ENCODE results near the gene CREB5. TPM values are rescaled to one million over a fixed set of nuclear protein-coding genes. Genes with fewer than 3 reads are reported as not detected.

Gene CREB5
- polyA plus RNA-seq, 1 donor from 2014 or later: 3.7 TPM

DNA sequence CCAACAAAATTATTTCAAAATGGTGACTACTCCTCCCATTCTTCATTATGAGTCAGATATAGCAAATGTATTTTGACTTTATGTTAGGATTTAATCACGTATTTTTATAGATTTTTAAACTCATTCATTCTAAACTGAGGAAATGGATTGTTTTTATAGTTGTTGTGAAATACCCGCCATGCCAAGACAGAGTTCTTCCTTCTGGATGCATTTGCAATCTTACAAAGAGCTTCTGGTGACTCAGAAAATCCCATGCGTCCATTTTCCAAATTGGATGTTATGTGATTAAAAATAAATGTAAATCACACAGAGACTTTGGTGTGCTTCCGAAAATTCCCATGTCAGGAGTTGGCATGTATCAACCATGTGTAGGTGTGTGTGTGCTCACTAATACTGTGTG is 366.5 kb downstream of the CREB5 start:
- no peak overlapping the region for H3K4me3 ChIP-seq (ENCODE audit: low read length)
- no peaks in the 10 kb centered on the region for H3F3A ChIP-seq (ENCODE audit: insufficient read depth, low read length, poor library complexity, severe bottlenecking)
- no peaks in the 10 kb centered on the region for H3K9me3 ChIP-seq (ENCODE audit: low read length)
- no peaks in the 10 kb centered on the region for H3K27me3 ChIP-seq (ENCODE audit: insufficient read depth, low read depth, low read length)
- H3K79me2 ChIP-seq (replicated peaks; ENCODE audit: insufficient read depth, low read length): no peaks in the 10 kb centered on the region
- no peak overlapping the region for H3K27ac ChIP-seq (ENCODE audit: low read length)
- no peak overlapping the region for H2AFZ ChIP-seq (ENCODE audit: low read depth, low read length)
- H3K36me3 ChIP-seq (ENCODE audit: insufficient read depth, low read length): no peaks in the 10 kb centered on the region
- H4K20me1 ChIP-seq (ENCODE audit: insufficient read depth): no peaks in the 10 kb centered on the region
- H3K9ac ChIP-seq (ENCODE audit: low read length): no peak overlapping the region
- H3K9me2 ChIP-seq (ENCODE audit: insufficient read depth, low read length): no peaks in the 10 kb centered on the region
- TF ChIP-seq EZH2 (IDR thresholded peaks at IDR 0.05; ENCODE audit: borderline replicate concordance, insufficient read depth, low read length, poor library complexity, severe bottlenecking): no peak
- no peak for TF ChIP-seq SMC3 (conservative IDR thresholded peaks at IDR 0.05; ENCODE audit: poor library complexity)
- TF ChIP-seq RAD21 (conservative IDR thresholded peaks at IDR 0.05): no peak
- no peak for TF ChIP-seq MXI1 (conservative IDR thresholded peaks at IDR 0.05; ENCODE audit: poor library complexity, severe bottlenecking)
- no peak overlapping the region for H3K4me2 ChIP-seq (ENCODE audit: low read length)

DNA sequence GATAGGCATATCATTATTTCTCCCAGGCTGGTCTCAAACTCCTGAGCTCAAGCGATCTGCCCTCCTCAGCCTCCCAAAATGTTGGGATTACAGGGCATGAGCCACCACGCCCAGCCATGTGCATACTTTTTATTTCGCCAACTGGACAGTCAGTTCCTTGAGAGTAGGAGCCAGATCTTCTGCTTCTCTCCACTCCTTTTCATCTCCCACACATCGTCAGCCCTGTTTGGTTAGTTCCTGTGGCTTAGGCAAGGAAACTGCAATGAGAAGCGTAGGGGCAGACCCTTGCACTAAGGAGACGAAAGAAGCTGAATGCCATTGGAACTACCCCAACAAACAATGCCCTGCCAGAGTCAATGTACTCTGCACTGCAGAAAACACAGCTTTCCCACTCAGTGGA is 367.6 kb downstream of the CREB5 start:
- no peak for TF ChIP-seq TAF1 (IDR thresholded peaks at IDR 0.05; ENCODE audit: low read depth)
- TF ChIP-seq MXI1 (conservative IDR thresholded peaks at IDR 0.05; ENCODE audit: poor library complexity, severe bottlenecking): no peak
- TF ChIP-seq EP300 (conservative IDR thresholded peaks at IDR 0.05; ENCODE audit: poor library complexity, severe bottlenecking): no peak
- TF ChIP-seq, protein P1, sequence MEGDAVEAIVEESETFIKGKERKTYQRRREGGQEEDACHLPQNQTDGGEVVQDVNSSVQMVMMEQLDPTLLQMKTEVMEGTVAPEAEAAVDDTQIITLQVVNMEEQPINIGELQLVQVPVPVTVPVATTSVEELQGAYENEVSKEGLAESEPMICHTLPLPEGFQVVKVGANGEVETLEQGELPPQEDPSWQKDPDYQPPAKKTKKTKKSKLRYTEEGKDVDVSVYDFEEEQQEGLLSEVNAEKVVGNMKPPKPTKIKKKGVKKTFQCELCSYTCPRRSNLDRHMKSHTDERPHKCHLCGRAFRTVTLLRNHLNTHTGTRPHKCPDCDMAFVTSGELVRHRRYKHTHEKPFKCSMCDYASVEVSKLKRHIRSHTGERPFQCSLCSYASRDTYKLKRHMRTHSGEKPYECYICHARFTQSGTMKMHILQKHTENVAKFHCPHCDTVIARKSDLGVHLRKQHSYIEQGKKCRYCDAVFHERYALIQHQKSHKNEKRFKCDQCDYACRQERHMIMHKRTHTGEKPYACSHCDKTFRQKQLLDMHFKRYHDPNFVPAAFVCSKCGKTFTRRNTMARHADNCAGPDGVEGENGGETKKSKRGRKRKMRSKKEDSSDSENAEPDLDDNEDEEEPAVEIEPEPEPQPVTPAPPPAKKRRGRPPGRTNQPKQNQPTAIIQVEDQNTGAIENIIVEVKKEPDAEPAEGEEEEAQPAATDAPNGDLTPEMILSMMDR (IDR thresholded peaks at IDR 0.05; ENCODE audit: poor library complexity, severe bottlenecking): no peak
- TF ChIP-seq SMC3 (conservative IDR thresholded peaks at IDR 0.05; ENCODE audit: poor library complexity): no peak
- TF ChIP-seq RAD21 (conservative IDR thresholded peaks at IDR 0.05): no peak
- TF ChIP-seq, protein P2, sequence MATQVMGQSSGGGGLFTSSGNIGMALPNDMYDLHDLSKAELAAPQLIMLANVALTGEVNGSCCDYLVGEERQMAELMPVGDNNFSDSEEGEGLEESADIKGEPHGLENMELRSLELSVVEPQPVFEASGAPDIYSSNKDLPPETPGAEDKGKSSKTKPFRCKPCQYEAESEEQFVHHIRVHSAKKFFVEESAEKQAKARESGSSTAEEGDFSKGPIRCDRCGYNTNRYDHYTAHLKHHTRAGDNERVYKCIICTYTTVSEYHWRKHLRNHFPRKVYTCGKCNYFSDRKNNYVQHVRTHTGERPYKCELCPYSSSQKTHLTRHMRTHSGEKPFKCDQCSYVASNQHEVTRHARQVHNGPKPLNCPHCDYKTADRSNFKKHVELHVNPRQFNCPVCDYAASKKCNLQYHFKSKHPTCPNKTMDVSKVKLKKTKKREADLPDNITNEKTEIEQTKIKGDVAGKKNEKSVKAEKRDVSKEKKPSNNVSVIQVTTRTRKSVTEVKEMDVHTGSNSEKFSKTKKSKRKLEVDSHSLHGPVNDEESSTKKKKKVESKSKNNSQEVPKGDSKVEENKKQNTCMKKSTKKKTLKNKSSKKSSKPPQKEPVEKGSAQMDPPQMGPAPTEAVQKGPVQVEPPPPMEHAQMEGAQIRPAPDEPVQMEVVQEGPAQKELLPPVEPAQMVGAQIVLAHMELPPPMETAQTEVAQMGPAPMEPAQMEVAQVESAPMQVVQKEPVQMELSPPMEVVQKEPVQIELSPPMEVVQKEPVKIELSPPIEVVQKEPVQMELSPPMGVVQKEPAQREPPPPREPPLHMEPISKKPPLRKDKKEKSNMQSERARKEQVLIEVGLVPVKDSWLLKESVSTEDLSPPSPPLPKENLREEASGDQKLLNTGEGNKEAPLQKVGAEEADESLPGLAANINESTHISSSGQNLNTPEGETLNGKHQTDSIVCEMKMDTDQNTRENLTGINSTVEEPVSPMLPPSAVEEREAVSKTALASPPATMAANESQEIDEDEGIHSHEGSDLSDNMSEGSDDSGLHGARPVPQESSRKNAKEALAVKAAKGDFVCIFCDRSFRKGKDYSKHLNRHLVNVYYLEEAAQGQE (IDR thresholded peaks at IDR 0.05; ENCODE audit: borderline replicate concordance): no peak
- TF ChIP-seq EZH2 (IDR thresholded peaks at IDR 0.05; ENCODE audit: borderline replicate concordance, insufficient read depth, low read length, poor library complexity, severe bottlenecking): no peak
- no peak for TF ChIP-seq POLR2AphosphoS5 (IDR thresholded peaks at IDR 0.05)
- H3K79me2 ChIP-seq (replicated peaks; ENCODE audit: insufficient read depth, low read length): no peaks in the 10 kb centered on the region
- no peak overlapping the region for H2AFZ ChIP-seq (ENCODE audit: low read depth, low read length)
- H3K4me3 ChIP-seq (ENCODE audit: low read length): no peak overlapping the region
- no peaks in the 10 kb centered on the region for H3K36me3 ChIP-seq (ENCODE audit: insufficient read depth, low read length)
- no peaks in the 10 kb centered on the region for H4K20me1 ChIP-seq (ENCODE audit: insufficient read depth)
- no peak overlapping the region for H3K27ac ChIP-seq (ENCODE audit: low read length)
- H3F3A ChIP-seq (ENCODE audit: insufficient read depth, low read length, poor library complexity, severe bottlenecking): no peaks in the 10 kb centered on the region
- H3K27me3 ChIP-seq (ENCODE audit: insufficient read depth, low read depth, low read length): no peaks in the 10 kb centered on the region
- no peaks in the 10 kb centered on the region for H3K9me2 ChIP-seq (ENCODE audit: insufficient read depth, low read length)
- no peak overlapping the region for H3K4me2 ChIP-seq (ENCODE audit: low read length)
- H3K9ac ChIP-seq (ENCODE audit: low read length): no peak overlapping the region
- no peaks in the 10 kb centered on the region for H3K9me3 ChIP-seq (ENCODE audit: low read length)
